HepG2 (cell line): Measurements from ENCODE around the gene RNASE11. TPM values are rescaled to one million over a fixed set of nuclear protein-coding genes. Genes with fewer than 3 reads are reported as not detected.

Experiments used
- ARID5B ChIP-seq: IDR thresholded peaks from 2 replicates; pipeline ENCODE4 v1.4.0; 2020; ENCODE audit warnings: mild to moderate bottlenecking, missing genetic modification reagents
- GZF1 ChIP-seq: sonication (generic); formaldehyde crosslinking; IDR thresholded peaks from 2 replicates; pipeline ENCODE4 v1.5.1; 2020; ENCODE audit warnings: mild to moderate bottlenecking, missing genetic modification reagents
- HIVEP1 ChIP-seq: sonication (generic); formaldehyde crosslinking; IDR thresholded peaks from 2 replicates; pipeline ENCODE4 v1.4.0; 2020; ENCODE audit warnings: mild to moderate bottlenecking, missing genetic modification reagents
- HNF4A ChIP-seq: sonication (generic); formaldehyde crosslinking; IDR thresholded peaks from 2 replicates; pipeline ENCODE4 v1.4.0; 2020; ENCODE audit warnings: missing genetic modification reagents
- ISL2 ChIP-seq: sonication (generic); formaldehyde crosslinking; IDR thresholded peaks from 2 replicates; pipeline ENCODE4 v1.5.0; 2020; ENCODE audit warnings: missing genetic modification reagents
- KDM2A ChIP-seq: sonication (generic); formaldehyde crosslinking; IDR thresholded peaks from 2 replicates; pipeline ENCODE4 v1.4.0; 2020; ENCODE audit warnings: low read depth, missing genetic modification reagents, borderline replicate concordance
- KLF12 ChIP-seq: sonication (generic); formaldehyde crosslinking; IDR thresholded peaks from 2 replicates; pipeline ENCODE4 v1.4.0; 2020; ENCODE audit warnings: missing genetic modification reagents, borderline replicate concordance
- MBD4 ChIP-seq: IDR thresholded peaks from 2 replicates; pipeline ENCODE4 v1.6.1; 2012; ENCODE audit warnings: low read length, inconsistent platforms, borderline replicate concordance
- MEIS2 ChIP-seq: sonication (generic); formaldehyde crosslinking; IDR thresholded peaks from 2 replicates; pipeline ENCODE4 v1.9.0; 2021; ENCODE audit warnings: mild to moderate bottlenecking, missing genetic modification reagents
- NR3C1 ChIP-seq: sonication (generic); formaldehyde crosslinking; IDR thresholded peaks from 2 replicates; pipeline ENCODE4 v1.4.0; 2020; ENCODE audit warnings: missing genetic modification reagents
- PRDM4 ChIP-seq: sonication (generic); formaldehyde crosslinking; IDR thresholded peaks from 2 replicates; pipeline ENCODE4 v1.9.0; 2021; ENCODE audit warnings: missing genetic modification reagents, borderline replicate concordance
- REL ChIP-seq: sonication (generic); formaldehyde crosslinking; conservative IDR thresholded peaks from 2 replicates; pipeline ENCODE4 v1.8.0; 2022; ENCODE audit warnings: mild to moderate bottlenecking, missing genetic modification reagents, moderate library complexity
- SOX6 ChIP-seq, 2 experiments: fragments of 450-650 bp in 1 of 2; sonication (generic) in 1 of 2; formaldehyde crosslinking in 1 of 2; IDR thresholded peaks; 2 replicates each; pipeline versions ENCODE4 v1.4.0 to v1.6.1; 2017 to 2020; ENCODE audit warnings: antibody characterized with exemption in 1 of 2, mild to moderate bottlenecking in 1 of 2, missing genetic modification reagents in 1 of 2
- TOE1 ChIP-seq: sonication (generic); formaldehyde crosslinking; IDR thresholded peaks from 2 replicates; pipeline ENCODE4 v1.4.0; 2020; ENCODE audit warnings: mild to moderate bottlenecking, missing genetic modification reagents
- TRIM22 ChIP-seq: fragments of 450-650 bp; IDR thresholded peaks from 2 replicates; pipeline ENCODE4 v1.6.1; 2017
- ZFX ChIP-seq: sonication (generic); formaldehyde crosslinking; IDR thresholded peaks from 2 replicates; pipeline ENCODE4 v1.4.0; 2020; ENCODE audit warnings: mild to moderate bottlenecking, low read depth, missing genetic modification reagents, moderate library complexity
- ZNF468 ChIP-seq: sonication (generic); formaldehyde crosslinking; IDR thresholded peaks from 2 replicates; pipeline ENCODE4 v1.8.0; 2022; ENCODE audit warnings: mild to moderate bottlenecking, moderate library complexity, missing genetic modification reagents
- ZNF605 ChIP-seq: sonication (generic); formaldehyde crosslinking; IDR thresholded peaks from 2 replicates; pipeline ENCODE4 v1.8.0; 2022; ENCODE audit warnings: mild to moderate bottlenecking, missing genetic modification reagents
- ZNF7 ChIP-seq: IDR thresholded peaks from 2 replicates; pipeline ENCODE4 v1.6.1; 2016; ENCODE audit warnings: missing biosample characterization, missing genetic modification reagents
- ZNF83 ChIP-seq: sonication (generic); formaldehyde crosslinking; IDR thresholded peaks from 2 replicates; pipeline ENCODE4 v1.4.0; 2020; ENCODE audit warnings: missing genetic modification reagents, mild to moderate bottlenecking, borderline replicate concordance
- polyA plus RNA-seq, 8 experiments: library from polyadenylated mRNA; depleted of rRNA in 3 of 8; stranded (reverse) in 7 of 8; unstranded in 1 of 8; fragments of >200 nt; fragmentation: Illumina TruSeq in 4 of 8; extraction: Trizol in 4 of 8; gene quantifications; 2 replicates each; pipeline versions ENCODE4 v1.2.1 to v1.2.3, GENCODE V29; 2011 to 2016; ENCODE audit warnings: low read depth in 4 of 8, missing spikeins in 1 of 8, mixed read lengths in 1 of 8; ENCODE audit not compliant: insufficient read depth in 1 of 8
- total RNA-seq, 5 experiments: library from RNA; depleted of rRNA; stranded (reverse); fragments of >200 nt; fragmentation: Illumina TruSeq; extraction: Trizol; gene quantifications; 2 replicates each; pipeline ENCODE4 v1.2.3, GENCODE V29; 2016; ENCODE audit warnings: low read depth in 1 of 5

RNASE11 gene
- total and polyA plus RNA-seq, 2 of the 13 experiments (the other 11 are each of a cell fraction or from before 2014, with no cell fraction given), result not detected

GRCh38 chr14:20613094-20614037 is 25.6 kb upstream of the RNASE11 start (continued):
- no peak for TF ChIP-seq TRIM22
- peak; percentile 47 for TF ChIP-seq PRDM4 (CRISPR knock-in tag)
- TF ChIP-seq ISL2 (CRISPR knock-in tag), result peak; percentile 59
- TF ChIP-seq ZNF468, result peak; percentile 93; the same call in 1 of the 2 replicates
- TF ChIP-seq TOE1 (CRISPR knock-in tag), result no peak
- TF ChIP-seq ARID5B (CRISPR knock-in tag), result peak; percentile 81
- TF ChIP-seq ZFX (CRISPR knock-in tag), result peak; percentile 56; the same call in 1 of the 2 replicates
- TF ChIP-seq SOX6 (IDR thresholded peaks at IDR 0.05), result no peak
- TF ChIP-seq SOX6 (CRISPR knock-in tag; IDR thresholded peaks at IDR 0.05), result peak; percentile 87
- no peak for TF ChIP-seq ZNF83
- peak; percentile 89 for TF ChIP-seq MEIS2
- TF ChIP-seq ZNF605, result peak; percentile 94
- 0 out of 2 replicates have a peak, but pooled peaks have one; percentile 18 for TF ChIP-seq ZNF7
- TF ChIP-seq MBD4, result peak; percentile 53; the same call in 1 of the 2 replicates
- TF ChIP-seq KDM2A (CRISPR knock-in tag), result peak; percentile 95
- TF ChIP-seq KLF12 (CRISPR knock-in tag), result peak; percentile 80; the same call in 1 of the 2 replicates
- TF ChIP-seq GZF1 (CRISPR knock-in tag), result no peak; the same call in 1 of the 2 replicates
- TF ChIP-seq NR3C1 (CRISPR knock-in tag), result no peak
- peak; percentile 51 for TF ChIP-seq HNF4A
- peak; percentile 89 for TF ChIP-seq HIVEP1 (CRISPR knock-in tag)
- peak; percentile 86; the same call in 1 of the 2 replicates for TF ChIP-seq REL (CRISPR knock-in tag)
